HTERT RPE-1 (cell line): ENCODE results near the gene NOP58.
"Not testable (repeated sequence)": the region's sequence is repeated elsewhere in the genome, so short reads cannot be mapped to it uniquely, and the experiment has no call there.

Experiments used
- in situ Hi-C: fragments of 300-500 bp; cut with MboI; formaldehyde crosslinking; loops from 4 replicates; pipeline ENCODE4 v1.14.3; 2020; ENCODE audit warnings: low sequenced_read_pairs

NOP58 gene

GRCh38 chr2:202306034-202306433 is 40.5 kb downstream of the NOP58 start:
- in situ Hi-C loops, result no loop called here

GRCh38 chr2:202307690-202308089 is 42.1 kb downstream of the NOP58 start:
- in situ Hi-C loops, result no loop called here

- in situ Hi-C loops, result no loop called here
These were observed 46.3 kb downstream of the NOP58 start for GRCh38 chr2:202311823-202312388.

- in situ Hi-C loops, result no loop called here
These were observed 48.6 kb downstream of the NOP58 start for GRCh38 chr2:202314116-202314515.

GRCh38 chr2:202317080-202317857 is 51.7 kb downstream of the NOP58 start:
- in situ Hi-C loops, result no loop called here

- in situ Hi-C loops, result not testable (repeated sequence)
These were observed 54.8 kb downstream of the NOP58 start for GRCh38 chr2:202320362-202320761.

DNA sequence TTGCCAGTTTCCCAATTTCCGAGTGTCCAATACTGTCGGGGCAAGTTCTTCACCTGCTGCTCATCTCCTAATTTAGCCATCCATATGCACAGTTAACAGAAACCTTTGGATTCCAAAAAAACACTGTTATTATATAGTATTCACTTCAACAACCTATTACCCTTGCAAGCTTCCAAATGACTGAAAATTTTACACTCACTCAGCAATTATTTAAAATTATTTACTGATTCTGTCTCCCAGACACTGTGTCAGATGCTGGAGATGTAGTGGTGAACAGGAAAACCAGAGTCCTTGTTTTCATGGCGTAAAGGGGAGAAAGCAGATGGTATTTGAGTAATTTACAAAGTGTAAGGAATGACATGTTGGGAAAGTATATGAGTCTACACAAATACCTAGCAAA is 56.9 kb downstream of the NOP58 start:
- in situ Hi-C loops, result no loop called here

- in situ Hi-C loops, result no loop called here
These were observed 62.3 kb downstream of the NOP58 start for GRCh38 chr2:202327858-202328257.

DNA sequence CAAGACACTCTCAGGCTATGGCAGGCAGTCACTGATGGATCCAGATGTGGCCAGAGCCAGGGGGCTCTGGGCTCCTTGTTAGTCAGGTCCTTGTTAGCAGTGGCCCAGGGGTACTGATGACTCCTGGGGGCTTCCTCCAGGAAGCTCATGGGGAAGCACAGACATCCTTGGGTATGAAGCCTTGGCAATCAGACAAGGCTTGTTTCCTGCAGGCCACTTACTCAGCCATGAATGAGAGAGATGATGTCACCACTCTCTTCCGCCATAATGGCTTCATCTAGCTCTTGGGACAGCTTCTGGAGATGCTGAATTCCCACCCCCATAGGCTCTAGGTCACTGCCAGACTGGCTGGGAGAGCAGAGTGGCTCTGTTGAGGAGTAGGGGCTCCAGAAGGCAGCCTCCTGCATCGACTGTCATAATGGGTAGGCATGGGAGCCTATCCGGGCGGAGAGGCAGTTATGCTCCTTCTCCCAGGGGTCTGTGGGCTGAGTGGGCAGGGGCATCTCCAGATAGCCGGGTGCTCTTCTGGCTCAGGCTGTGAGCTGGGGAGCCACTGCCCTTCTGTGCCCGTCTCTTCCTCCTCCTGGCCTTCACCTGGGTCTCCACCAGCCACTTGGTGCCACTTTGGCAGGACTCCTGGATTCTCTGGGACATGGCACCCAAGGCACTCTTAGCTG is 70.4 kb downstream of the NOP58 start:
- in situ Hi-C loops, result no loop called here

DNA sequence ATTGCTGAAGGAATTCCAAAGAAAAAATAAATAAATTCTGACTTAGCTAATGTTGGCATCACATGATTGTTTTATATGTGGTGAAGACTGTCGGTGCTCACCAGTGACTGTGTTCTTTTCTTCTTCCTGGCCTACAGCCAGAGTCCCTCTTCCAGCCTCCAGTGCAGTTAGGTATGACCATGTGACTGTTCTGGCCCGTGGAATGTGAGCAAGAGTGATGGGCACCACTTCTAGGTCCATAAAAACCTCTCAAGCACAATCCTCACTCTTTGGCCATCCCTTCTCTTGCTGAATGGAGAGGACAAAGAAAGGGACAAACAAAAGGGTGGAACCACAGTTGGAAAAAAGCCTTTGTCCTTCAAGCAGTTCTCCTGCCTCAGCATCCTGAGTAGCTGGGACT is 71.6 kb downstream of the NOP58 start:
- in situ Hi-C loops, result no loop called here

GRCh38 chr2:202337706-202338346 is 72.3 kb downstream of the NOP58 start:
- in situ Hi-C loops, result no loop called here

GRCh38 chr2:202339071-202339870 is 73.7 kb downstream of the NOP58 start:
- in situ Hi-C loops, result no loop called here

GRCh38 chr2:202344178-202344577 is 78.6 kb downstream of the NOP58 start:
- in situ Hi-C loops, result no loop called here

- in situ Hi-C loops, result no loop called here
These were observed 80.6 kb downstream of the NOP58 start for GRCh38 chr2:202346180-202346579.
